Stomach (tissue), 4 donors: ENCODE data around the gene SLAIN2.

Experiments
- CTCF ChIP-seq, 7 experiments: fragments of 450-650 bp in 4 of 7; fragments of 200-600 bp in 3 of 7; sonication (generic) in 3 of 7; IDR thresholded peaks; one replicate each; pipeline ENCODE4 v1.5.1; 2016 to 2019; ENCODE audit warnings: antibody characterized with exemption in 7 of 7, control low read depth in 2 of 7, mild to moderate bottlenecking in 1 of 7
- EP300 ChIP-seq: sonication (generic); formaldehyde crosslinking; IDR thresholded peaks from one replicate; pipeline ENCODE4 v1.6.1; 2017; ENCODE audit warnings: antibody characterized with exemption
- POLR2A ChIP-seq, 4 donors: fragments of 450-650 bp; IDR thresholded peaks; one replicate each; pipeline ENCODE4 v1.6.1; 2016; ENCODE audit warnings: antibody characterized with exemption in 4 of 4, control low read depth in 2 of 4, mild to moderate bottlenecking in 1 of 4, moderate library complexity in 1 of 4

GRCh38 chr4:48439988-48440387 is 98.7 kb downstream of the SLAIN2 start:
- no peak for TF ChIP-seq EP300
- no peak for TF ChIP-seq CTCF (IDR thresholded peaks at IDR 0.05)
- no peak for TF ChIP-seq POLR2A (IDR thresholded peaks at IDR 0.05)
